DOHH2 (cell line): Measurements from ENCODE around the gene CAMTA1.

Experiments used
- CTCF ChIP-seq: fragments of 200-600 bp; sonication (generic); IDR thresholded peaks from one replicate; pipeline ENCODE4 v1.5.1; 2014; ENCODE audit warnings: antibody characterized with exemption, mild to moderate bottlenecking, low read depth, low read length; ENCODE audit not compliant: poor library complexity, severe bottlenecking
- EZH2phosphoT487 ChIP-seq: fragments of 200-600 bp; sonication (generic); IDR thresholded peaks from 2 replicates; pipeline ENCODE4 v1.6.1; 2017; ENCODE audit warnings: borderline replicate concordance, mild to moderate bottlenecking, antibody characterized with exemption, low read length, moderate library complexity, mixed read lengths

GRCh38 chr1:6923416-6923815 is 138.2 kb downstream of the CAMTA1 start:
- TF ChIP-seq CTCF (no peak), EZH2phosphoT487 (no peak)
